Loucy (cell line): Measurements from ENCODE around the gene PUM2.

Experiments
- H2AFZ ChIP-seq: fragments of 200-600 bp; sonication (generic); 2 replicates; pipeline ENCODE4 v1.6.0; 2016; ENCODE audit warnings: antibody characterized with exemption, mild to moderate bottlenecking, low read length, moderate library complexity
- H3F3A ChIP-seq: fragments of 200-600 bp; 2 replicates; pipeline ENCODE4 v1.6.0; 2016; ENCODE audit warnings: antibody characterized with exemption, low read depth, mild to moderate bottlenecking
- H3K27me3 ChIP-seq: fragments of 200-600 bp; sonication (generic); 2 replicates; pipeline ENCODE4 v1.6.1; 2014; ENCODE audit warnings: low read length, mild to moderate bottlenecking; ENCODE audit not compliant: insufficient read depth, poor library complexity, severe bottlenecking
- H3K36me3 ChIP-seq: fragments of 200-600 bp; sonication (generic); 2 replicates; pipeline ENCODE4 v1.6.1; 2016; ENCODE audit warnings: low read length; ENCODE audit not compliant: insufficient read depth
- H3K4me1 ChIP-seq: fragments of 200-600 bp; sonication (generic); 2 replicates; pipeline ENCODE4 v1.5.1; 2014; ENCODE audit warnings: low read length, mild to moderate bottlenecking; ENCODE audit not compliant: insufficient read depth, poor library complexity, severe bottlenecking
- H3K4me2 ChIP-seq: fragments of 200-600 bp; sonication (generic); 2 replicates; pipeline ENCODE4 v1.6.0; 2014; ENCODE audit warnings: antibody characterized with exemption, low read length, low read depth, mild to moderate bottlenecking; ENCODE audit not compliant: poor library complexity, severe bottlenecking
- H3K4me3 ChIP-seq: fragments of 200-600 bp; sonication (generic); 2 replicates; pipeline ENCODE4 v1.5.1; 2014; ENCODE audit warnings: low read length, mild to moderate bottlenecking, mixed read lengths; ENCODE audit not compliant: poor library complexity, severe bottlenecking
- H3K79me2 ChIP-seq: fragments of 200-600 bp; sonication (generic); 2 replicates; pipeline ENCODE4 v1.6.1; 2014; ENCODE audit warnings: low read length; ENCODE audit not compliant: insufficient read depth
- H3K9ac ChIP-seq: fragments of 200-600 bp; sonication (generic); 2 replicates; pipeline ENCODE4 v1.6.0; 2014; ENCODE audit warnings: mild to moderate bottlenecking, low read depth, low read length, moderate library complexity; ENCODE audit not compliant: poor library complexity, severe bottlenecking
- H3K9me2 ChIP-seq: fragments of 200-600 bp; sonication (generic); replicated peaks from 2 replicates; pipeline ENCODE4 v1.6.1; 2016; ENCODE audit warnings: low read depth, low read length, mixed read lengths
- H3K9me3 ChIP-seq: fragments of 200-600 bp; sonication (generic); 2 replicates; pipeline ENCODE4 v1.6.1; 2014; ENCODE audit warnings: mild to moderate bottlenecking, antibody characterized with exemption, low read length, low read depth; ENCODE audit not compliant: insufficient read depth
- H4K20me1 ChIP-seq: fragments of 200-600 bp; sonication (generic); 2 replicates; pipeline ENCODE4 v1.6.0; 2014; ENCODE audit warnings: antibody characterized with exemption, low read length, mild to moderate bottlenecking; ENCODE audit not compliant: insufficient read depth, poor library complexity, severe bottlenecking
- EZH2phosphoT487 ChIP-seq: fragments of 200-600 bp; IDR thresholded peaks from 2 replicates; pipeline ENCODE4 v1.6.1; 2018; ENCODE audit warnings: antibody characterized with exemption, mild to moderate bottlenecking, moderate library complexity, borderline replicate concordance
- TF ChIP-seq, protein P1 (sequence below): fragments of 200-600 bp; sonication (generic); conservative IDR thresholded peaks from 2 replicates; pipeline ENCODE4 v1.5.1; 2014; ENCODE audit warnings: mild to moderate bottlenecking, antibody characterized with exemption, low read length

PUM2 gene

DNA sequence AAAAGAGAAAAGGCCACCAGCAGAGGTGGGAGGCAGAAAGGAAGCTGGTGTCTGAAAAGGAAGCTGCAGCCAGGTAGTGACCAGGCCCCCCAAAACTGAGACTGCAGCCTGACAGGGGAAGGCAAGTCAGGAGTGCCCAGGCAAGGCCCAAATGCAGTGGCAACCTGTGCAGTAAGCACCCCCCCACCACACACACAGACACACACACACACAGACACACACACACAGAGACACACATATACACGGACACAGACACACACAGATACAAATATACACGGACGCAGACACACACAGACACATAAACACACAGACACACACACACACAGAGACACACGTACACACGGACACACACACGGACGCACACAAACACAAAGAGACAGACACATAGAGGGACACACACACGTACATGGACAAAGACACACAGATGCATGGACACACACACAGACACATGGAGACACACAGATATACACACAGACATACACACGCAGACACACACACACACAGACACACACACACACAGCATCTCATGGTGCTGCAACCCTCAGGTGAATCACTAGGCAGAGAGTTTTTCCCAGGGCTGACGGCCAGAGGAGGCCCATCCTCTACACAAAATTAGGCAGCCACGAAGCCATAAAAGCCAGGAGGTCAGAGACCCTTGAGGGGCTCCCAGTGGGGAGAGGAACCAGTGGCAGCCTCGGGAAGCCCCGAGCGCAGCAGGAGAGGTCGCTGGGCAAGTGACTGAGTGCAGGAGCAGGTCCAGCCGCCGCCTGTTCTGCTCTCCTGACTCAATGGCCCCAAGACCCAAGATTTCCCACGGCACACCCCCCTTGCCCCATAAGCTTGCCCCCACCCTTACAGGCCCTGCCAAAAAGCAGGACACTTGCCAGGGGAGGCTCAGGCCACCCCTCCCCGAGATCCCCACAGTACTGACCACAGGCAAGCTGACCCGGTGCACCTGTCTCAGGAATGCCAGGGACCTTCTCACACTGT, 132.0 kb downstream of the PUM2 start:
- H3K79me2 ChIP-seq = no peaks in the 10 kb centered on the region
- no peaks in the 10 kb centered on the region for H3F3A ChIP-seq
- H3K36me3 ChIP-seq = no peaks in the 10 kb centered on the region
- no peaks in the 10 kb centered on the region for H3K27me3 ChIP-seq
- H3K9me2 ChIP-seq = no peaks in the 10 kb centered on the region
- H3K4me2 ChIP-seq = no peak overlapping the region
- H2AFZ ChIP-seq = no peak overlapping the region
- H4K20me1 ChIP-seq = no peaks in the 10 kb centered on the region
- H3K9me3 ChIP-seq = no peaks in the 10 kb centered on the region
- TF ChIP-seq EZH2phosphoT487 = no peak
- TF ChIP-seq, protein P1, sequence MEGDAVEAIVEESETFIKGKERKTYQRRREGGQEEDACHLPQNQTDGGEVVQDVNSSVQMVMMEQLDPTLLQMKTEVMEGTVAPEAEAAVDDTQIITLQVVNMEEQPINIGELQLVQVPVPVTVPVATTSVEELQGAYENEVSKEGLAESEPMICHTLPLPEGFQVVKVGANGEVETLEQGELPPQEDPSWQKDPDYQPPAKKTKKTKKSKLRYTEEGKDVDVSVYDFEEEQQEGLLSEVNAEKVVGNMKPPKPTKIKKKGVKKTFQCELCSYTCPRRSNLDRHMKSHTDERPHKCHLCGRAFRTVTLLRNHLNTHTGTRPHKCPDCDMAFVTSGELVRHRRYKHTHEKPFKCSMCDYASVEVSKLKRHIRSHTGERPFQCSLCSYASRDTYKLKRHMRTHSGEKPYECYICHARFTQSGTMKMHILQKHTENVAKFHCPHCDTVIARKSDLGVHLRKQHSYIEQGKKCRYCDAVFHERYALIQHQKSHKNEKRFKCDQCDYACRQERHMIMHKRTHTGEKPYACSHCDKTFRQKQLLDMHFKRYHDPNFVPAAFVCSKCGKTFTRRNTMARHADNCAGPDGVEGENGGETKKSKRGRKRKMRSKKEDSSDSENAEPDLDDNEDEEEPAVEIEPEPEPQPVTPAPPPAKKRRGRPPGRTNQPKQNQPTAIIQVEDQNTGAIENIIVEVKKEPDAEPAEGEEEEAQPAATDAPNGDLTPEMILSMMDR = no peak
- H3K4me1 ChIP-seq = no peaks in the 10 kb centered on the region
- no peak overlapping the region for H3K4me3 ChIP-seq
- H3K9ac ChIP-seq = no peak overlapping the region

- no peaks in the 10 kb centered on the region for H3F3A ChIP-seq
- no peaks in the 10 kb centered on the region for H4K20me1 ChIP-seq
- H3K79me2 ChIP-seq = no peaks in the 10 kb centered on the region
- H3K4me2 ChIP-seq = no peak overlapping the region
- no peaks in the 10 kb centered on the region for H3K36me3 ChIP-seq
- H3K4me3 ChIP-seq = no peak overlapping the region
- H3K9ac ChIP-seq = no peak overlapping the region
- H3K9me2 ChIP-seq = no peaks in the 10 kb centered on the region
- H3K4me1 ChIP-seq = no peaks in the 10 kb centered on the region
- TF ChIP-seq EZH2phosphoT487 = no peak
- TF ChIP-seq, protein P1 = no peak
- no peak overlapping the region for H2AFZ ChIP-seq
- no peaks in the 10 kb centered on the region for H3K27me3 ChIP-seq
- H3K9me3 ChIP-seq = no peaks in the 10 kb centered on the region
Observed at GRCh38 chr2:20217041-20217970, 133.3 kb downstream of the PUM2 start.

DNA sequence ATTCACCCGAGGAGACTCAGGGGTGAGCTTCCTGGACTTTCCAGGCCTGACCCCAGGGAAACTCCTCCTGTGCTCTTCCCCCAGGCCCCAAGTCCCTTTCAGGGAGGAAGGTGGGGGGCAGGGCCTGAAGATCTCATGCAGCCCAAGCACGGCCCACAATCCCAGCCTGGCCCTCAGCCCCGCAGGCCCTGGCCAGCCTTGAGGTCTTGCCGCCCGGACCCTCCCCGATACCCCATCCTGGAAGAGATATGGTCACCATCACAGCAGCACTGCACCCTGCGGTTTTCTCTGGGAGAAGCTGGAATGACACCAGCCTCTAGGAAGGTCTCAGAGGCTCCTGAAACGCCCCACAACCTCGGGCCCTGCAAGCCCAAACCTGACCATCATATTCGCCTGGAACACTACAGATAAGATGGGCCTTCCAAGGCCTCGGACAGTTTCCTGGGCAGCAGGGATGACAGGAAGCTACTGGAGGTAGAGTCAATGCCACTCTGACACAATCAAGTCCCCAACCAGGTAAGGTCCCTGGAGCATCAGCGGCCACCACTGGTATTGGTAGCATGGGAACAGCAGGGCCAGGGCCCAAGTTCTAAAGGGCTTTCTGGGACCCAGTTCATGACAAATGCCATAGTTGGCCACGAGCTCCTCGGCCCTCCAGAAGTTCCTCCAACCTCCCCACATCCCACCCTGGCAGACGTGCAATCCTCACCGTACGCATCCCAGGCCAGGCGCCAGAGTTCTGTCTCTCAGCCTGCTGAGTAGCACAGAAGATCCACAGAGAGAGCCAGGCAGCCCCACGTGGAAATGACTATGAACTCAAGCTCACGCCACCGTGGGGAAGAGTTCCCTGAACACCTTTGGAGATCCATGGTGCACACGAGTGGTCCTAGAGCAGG, 134.3 kb downstream of the PUM2 start:
- no peaks in the 10 kb centered on the region for H4K20me1 ChIP-seq
- TF ChIP-seq, protein P1 = no peak
- TF ChIP-seq EZH2phosphoT487 = no peak
- no peaks in the 10 kb centered on the region for H3K9me2 ChIP-seq
- no peaks in the 10 kb centered on the region for H3K27me3 ChIP-seq
- H3K4me1 ChIP-seq = no peaks in the 10 kb centered on the region
- H3K79me2 ChIP-seq = no peaks in the 10 kb centered on the region
- no peaks in the 10 kb centered on the region for H3K36me3 ChIP-seq
- no peak overlapping the region for H3K4me3 ChIP-seq
- H3K9ac ChIP-seq = no peak overlapping the region
- H3F3A ChIP-seq = no peaks in the 10 kb centered on the region
- no peaks in the 10 kb centered on the region for H3K9me3 ChIP-seq
- H3K4me2 ChIP-seq = no peak overlapping the region
- no peak overlapping the region for H2AFZ ChIP-seq
